Hepatocyte (in vitro differentiated cells): ENCODE measurements around the gene SYCP2L.

Experiments
- CTCF ChIP-seq: fragments of 200-600 bp; sonication (generic); IDR thresholded peaks from 2 replicates; pipeline ENCODE4 v1.5.1; 2016; ENCODE audit warnings: antibody characterized with exemption, mild to moderate bottlenecking; ENCODE audit not compliant: poor library complexity
- EZH2 ChIP-seq: fragments of 200-600 bp; sonication (generic); IDR thresholded peaks from 2 replicates; pipeline ENCODE4 v1.6.1; 2016; ENCODE audit warnings: antibody characterized with exemption, mild to moderate bottlenecking, borderline replicate concordance
- EZH2phosphoT487 ChIP-seq: fragments of 200-600 bp; sonication (generic); IDR thresholded peaks from one replicate; pipeline ENCODE4 v1.6.1; 2018; ENCODE audit warnings: antibody characterized with exemption, mild to moderate bottlenecking, low read depth, moderate library complexity; ENCODE audit not compliant: unreplicated experiment, severe bottlenecking

- TF ChIP-seq CTCF (no peak), EZH2phosphoT487 (no peak), EZH2 (no peak)
Observed at GRCh38 chr6:11006061-11006460, 119.2 kb downstream of the SYCP2L start.
